ENCODE results near the gene DAP. TPM values are rescaled to one million over a fixed set of nuclear protein-coding genes. Genes with fewer than 3 reads are reported as not detected.

The DAP gene
- total and polyA plus RNA-seq, 8 donors, result 9.3 to 184 (median 91.0) TPM

DNA sequence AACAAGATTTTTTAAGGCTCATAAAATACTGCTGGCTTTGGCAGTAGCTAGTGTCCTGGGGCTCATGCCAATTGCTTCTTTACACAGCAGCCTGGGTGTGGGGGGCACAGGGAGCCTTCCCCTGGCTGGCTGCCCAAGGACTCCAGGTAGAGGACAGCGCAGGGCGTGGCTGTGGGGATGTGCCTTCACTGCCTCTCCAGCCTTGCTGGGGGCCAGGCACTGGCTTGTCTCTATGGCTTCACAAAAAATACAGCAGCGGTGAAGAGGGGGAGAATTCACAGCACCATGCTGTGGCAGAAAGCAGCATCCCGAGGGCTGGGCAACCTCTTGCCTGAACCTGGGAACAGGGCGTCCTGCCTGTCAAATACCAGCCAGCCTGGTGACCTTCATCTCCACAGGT is 57.4 kb downstream of the DAP start:
- Histone ChIP-seq H3K36me3 (peaks cover 0 to 8% (median 6%) of the 10 kb centered on the region in 4 donors), H3K27me3 (no peaks in the 10 kb centered on the region), H3K27ac (peak overlapping the region; percentile 30 to 76 (median 65)), H3K4me3 (no peak overlapping the region), H3K4me1 (peaks cover 43 to 70% (median 46%) of the 10 kb centered on the region in 4 donors), H3K9me3 (no peaks in the 10 kb centered on the region)
- no peak for TF ChIP-seq POLR2AphosphoS5 (IDR thresholded peaks at IDR 0.05)
- TF ChIP-seq POLR2A (IDR thresholded peaks at IDR 0.05), result no peak
- no peak for TF ChIP-seq EP300 (IDR thresholded peaks at IDR 0.05)
- TF ChIP-seq, protein P1, sequence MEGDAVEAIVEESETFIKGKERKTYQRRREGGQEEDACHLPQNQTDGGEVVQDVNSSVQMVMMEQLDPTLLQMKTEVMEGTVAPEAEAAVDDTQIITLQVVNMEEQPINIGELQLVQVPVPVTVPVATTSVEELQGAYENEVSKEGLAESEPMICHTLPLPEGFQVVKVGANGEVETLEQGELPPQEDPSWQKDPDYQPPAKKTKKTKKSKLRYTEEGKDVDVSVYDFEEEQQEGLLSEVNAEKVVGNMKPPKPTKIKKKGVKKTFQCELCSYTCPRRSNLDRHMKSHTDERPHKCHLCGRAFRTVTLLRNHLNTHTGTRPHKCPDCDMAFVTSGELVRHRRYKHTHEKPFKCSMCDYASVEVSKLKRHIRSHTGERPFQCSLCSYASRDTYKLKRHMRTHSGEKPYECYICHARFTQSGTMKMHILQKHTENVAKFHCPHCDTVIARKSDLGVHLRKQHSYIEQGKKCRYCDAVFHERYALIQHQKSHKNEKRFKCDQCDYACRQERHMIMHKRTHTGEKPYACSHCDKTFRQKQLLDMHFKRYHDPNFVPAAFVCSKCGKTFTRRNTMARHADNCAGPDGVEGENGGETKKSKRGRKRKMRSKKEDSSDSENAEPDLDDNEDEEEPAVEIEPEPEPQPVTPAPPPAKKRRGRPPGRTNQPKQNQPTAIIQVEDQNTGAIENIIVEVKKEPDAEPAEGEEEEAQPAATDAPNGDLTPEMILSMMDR (IDR thresholded peaks at IDR 0.05), result no peak
- intact Hi-C loops (cut with DNase I; ENCODE audit: low total_unique reads), result no loop called here
- DNase-seq, result peak in 1 of 2 donors; percentile 75
- WGBS, 5 donors, result 35 to 67% (median 56%) methylated on average over 5 of the region's 5 CpGs

DNA sequence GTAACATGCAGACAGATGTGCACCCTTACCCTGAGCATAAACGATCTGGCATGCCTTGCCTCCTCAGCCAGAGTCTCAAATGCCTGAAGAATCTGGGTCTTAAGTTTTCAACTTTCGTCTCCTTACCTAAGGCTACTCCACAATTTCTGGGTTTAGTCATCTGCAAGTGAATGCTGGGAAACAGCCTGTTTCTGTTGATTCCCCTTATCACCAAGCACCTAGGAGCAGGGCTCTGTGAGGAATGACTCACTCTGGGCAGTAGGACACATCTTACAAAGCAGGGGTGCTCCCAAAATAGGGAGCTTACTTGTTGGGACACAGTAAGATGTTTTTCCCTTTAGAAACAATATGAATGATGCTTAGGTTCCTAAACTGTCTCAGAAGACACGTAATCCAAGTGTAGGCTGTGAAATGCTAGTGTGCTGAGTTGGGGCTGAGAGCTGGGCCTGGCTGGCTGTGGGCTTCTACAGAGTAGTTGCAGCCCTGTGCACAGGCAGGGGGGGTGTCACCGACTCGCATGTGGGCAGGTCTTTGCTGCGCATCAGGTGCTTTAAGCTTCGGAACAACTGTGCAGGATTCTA is 58.0 kb downstream of the DAP start:
- peak in 1 of 2 donors; percentile 54 for DNase-seq
- intact Hi-C loops (cut with DNase I; ENCODE audit: low total_unique reads), result no loop called here
- Histone ChIP-seq H3K27me3 (no peaks in the 10 kb centered on the region), H3K4me1 (peaks cover 43 to 73% (median 46%) of the 10 kb centered on the region in 4 donors), H3K4me3 (no peak overlapping the region), H3K36me3 (peaks cover 0 to 8% (median 6%) of the 10 kb centered on the region in 4 donors), H3K27ac (peak overlapping the region; percentile 17 to 76 (median 68)), H3K9me3 (no peaks in the 10 kb centered on the region)
- WGBS, 5 donors, result 42 to 60% (median 51%) methylated on average over 7 of the region's 7 CpGs
- TF ChIP-seq POLR2AphosphoS5 (IDR thresholded peaks at IDR 0.05) (peak in 1 of 3 donors; percentile 55), EP300 (IDR thresholded peaks at IDR 0.05) (no peak)

DNA sequence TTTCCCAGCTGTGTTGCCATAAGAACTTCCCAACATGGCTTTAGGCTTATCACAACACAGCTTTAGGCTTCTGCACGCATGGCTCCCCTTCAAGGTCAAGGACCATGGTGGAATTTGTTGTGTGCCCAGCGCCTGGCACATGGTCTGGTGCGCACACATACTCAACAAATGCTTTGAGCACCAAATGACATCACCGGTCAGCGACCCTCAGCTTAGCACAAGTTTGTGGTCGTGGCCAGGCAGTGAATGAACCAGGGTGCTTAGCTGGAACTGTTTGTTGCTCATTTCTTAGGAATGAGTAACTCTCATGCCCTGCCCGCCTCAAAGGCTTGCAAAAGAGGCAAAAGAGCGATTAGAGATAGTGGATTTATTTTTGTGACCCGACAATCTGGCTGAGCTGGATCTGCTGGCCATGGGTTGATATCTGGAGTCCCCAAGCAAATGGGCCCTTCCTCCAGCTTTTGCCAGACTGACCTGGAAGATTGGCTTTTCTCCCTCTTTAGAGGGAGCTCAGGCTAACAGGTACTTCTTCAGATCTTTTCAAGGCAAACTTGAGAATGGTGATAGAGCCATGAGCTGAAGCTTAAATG is 58.9 kb downstream of the DAP start:
- H3K9me3 ChIP-seq, result no peaks in the 10 kb centered on the region
- peaks cover 0 to 8% (median 6%) of the 10 kb centered on the region in 4 donors for H3K36me3 ChIP-seq
- DNase-seq, result peak; percentile 43 to 59
- intact Hi-C loops (cut with DNase I; ENCODE audit: low total_unique reads), result no loop called here
- H3K4me1 ChIP-seq, result peaks cover 43 to 73% (median 48%) of the 10 kb centered on the region in 4 donors
- no peak overlapping the region for H3K4me3 ChIP-seq
- WGBS, 5 donors, result 35 to 69% (median 58%) methylated on average over 9 of the region's 9 CpGs
- TF ChIP-seq POLR2AphosphoS5 (IDR thresholded peaks at IDR 0.05) (peak in 1 of 3 donors; percentile 61), POLR2A (IDR thresholded peaks at IDR 0.05) (no peak)
- H3K27me3 ChIP-seq, result no peaks in the 10 kb centered on the region
- peak overlapping the region; percentile 17 to 76 (median 68) for H3K27ac ChIP-seq

DNA sequence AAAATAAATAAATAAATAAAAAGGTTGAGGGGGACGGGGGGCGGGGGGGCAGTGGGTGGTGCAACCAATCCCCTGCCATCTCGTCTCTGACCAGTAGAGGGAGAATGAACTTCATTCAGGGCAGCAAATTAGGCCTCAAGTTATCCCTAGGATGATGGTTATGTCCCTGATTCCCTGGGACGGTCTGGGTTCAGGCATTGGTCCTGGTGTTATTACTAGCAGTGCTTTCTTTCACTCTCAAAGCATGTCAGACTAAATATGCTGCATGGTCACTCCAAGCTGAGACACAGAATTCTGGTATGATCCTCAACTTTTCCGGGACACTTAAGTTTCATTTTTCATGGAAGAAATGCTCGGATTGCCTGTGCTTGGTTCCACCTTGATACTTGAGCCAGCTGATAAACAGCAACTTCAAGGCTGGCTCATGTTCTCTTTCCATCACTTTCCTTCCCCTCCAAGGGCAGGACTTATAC is 59.4 kb downstream of the DAP start:
- WGBS, 5 donors, result 34 to 42% (median 37%) methylated on average over 6 of the region's 6 CpGs
- H3K27me3 ChIP-seq, result no peaks in the 10 kb centered on the region
- peaks cover 0 to 8% (median 6%) of the 10 kb centered on the region in 4 donors for H3K36me3 ChIP-seq
- no peaks in the 10 kb centered on the region for H3K9me3 ChIP-seq
- H3K4me3 ChIP-seq, result no peak overlapping the region
- H3K4me1 ChIP-seq, result peaks cover 43 to 73% (median 48%) of the 10 kb centered on the region in 4 donors
- DNase-seq, result peak in 1 of 2 donors; percentile 68
- peak overlapping the region; percentile 17 to 76 (median 68) for H3K27ac ChIP-seq
- TF ChIP-seq EP300 (IDR thresholded peaks at IDR 0.05) (no peak), POLR2A (IDR thresholded peaks at IDR 0.05) (no peak), POLR2AphosphoS5 (IDR thresholded peaks at IDR 0.05) (no peak)
- TF ChIP-seq, protein P1 (IDR thresholded peaks at IDR 0.05), result peak in 4 of 7 experiments; percentile 9 to 80 (median 70)
- intact Hi-C loops (cut with DNase I; ENCODE audit: low total_unique reads), result no loop called here

DNA sequence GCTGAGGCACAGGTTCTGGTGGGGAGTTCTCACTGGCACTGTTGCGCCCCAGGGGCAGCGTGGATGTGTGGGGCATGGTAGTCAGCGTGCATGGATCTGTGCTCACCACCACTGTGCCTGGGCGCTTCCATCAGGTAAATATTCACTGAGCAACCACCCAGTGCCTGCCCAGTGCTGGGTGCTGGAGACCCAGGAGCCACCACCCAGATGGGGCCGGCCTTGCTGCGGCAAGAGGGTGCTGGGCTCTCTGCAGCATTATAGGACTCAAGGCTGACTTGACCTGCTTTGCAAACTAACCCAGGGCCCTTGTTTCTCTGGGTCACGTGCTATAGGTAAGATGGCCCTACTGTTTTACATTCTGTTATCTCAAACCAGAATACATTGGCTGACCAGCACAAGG is 60.5 kb downstream of the DAP start:
- no peak for DNase-seq
- TF ChIP-seq EP300 (IDR thresholded peaks at IDR 0.05) (no peak), POLR2A (IDR thresholded peaks at IDR 0.05) (no peak), POLR2AphosphoS5 (IDR thresholded peaks at IDR 0.05) (no peak)
- TF ChIP-seq, protein P1 (IDR thresholded peaks at IDR 0.05), result no peak
- Histone ChIP-seq H3K27me3 (no peaks in the 10 kb centered on the region), H3K4me1 (peaks cover 43 to 69% (median 51%) of the 10 kb centered on the region in 4 donors), H3K36me3 (peaks cover 0 to 8% (median 6%) of the 10 kb centered on the region in 4 donors), H3K4me3 (no peak overlapping the region), H3K27ac (peak overlapping the region in 1 of 5 donors; percentile 76), H3K9me3 (no peaks in the 10 kb centered on the region)
- intact Hi-C loops (cut with DNase I; ENCODE audit: low total_unique reads), result no loop called here
- 89 to 90% (median 89%) methylated on average over 5 to 7 of the region's 7 CpGs for WGBS, 5 donors
